ENCODE data around the gene HYOU1.

DNA sequence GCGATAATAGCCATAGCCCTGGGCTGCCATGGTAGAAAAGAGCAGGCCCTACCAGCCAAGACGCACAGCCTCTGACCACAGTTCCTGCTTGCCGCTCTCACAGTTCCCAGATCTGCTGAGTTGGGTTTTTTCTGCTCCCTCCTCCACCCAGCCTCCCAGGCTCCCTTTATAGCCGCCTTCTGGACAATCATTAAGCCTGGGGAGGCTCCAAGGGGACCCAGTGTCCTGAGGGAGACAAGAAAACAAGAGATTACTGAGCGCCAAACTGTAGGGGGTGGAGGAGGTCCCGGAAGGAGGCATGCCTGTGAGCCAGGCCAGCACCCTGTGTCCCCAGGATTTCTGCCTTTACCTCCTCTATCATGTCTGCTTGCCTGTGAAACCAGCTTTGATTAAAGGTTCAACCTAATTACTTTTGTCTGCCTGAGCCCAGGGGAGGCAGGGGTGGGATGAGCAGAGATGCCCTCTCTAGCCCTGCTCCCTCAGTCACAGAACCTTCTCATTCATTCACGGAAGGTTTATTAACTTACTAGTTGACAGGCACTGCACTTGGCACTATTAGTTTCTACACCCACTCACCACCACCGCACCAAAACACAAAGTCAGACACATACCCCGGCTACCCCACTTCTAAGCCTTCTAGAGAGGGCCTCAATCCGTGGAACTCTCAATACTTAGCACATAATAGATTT, 27.5 kb downstream of the HYOU1 start:
- TF ChIP-seq, protein P1, sequence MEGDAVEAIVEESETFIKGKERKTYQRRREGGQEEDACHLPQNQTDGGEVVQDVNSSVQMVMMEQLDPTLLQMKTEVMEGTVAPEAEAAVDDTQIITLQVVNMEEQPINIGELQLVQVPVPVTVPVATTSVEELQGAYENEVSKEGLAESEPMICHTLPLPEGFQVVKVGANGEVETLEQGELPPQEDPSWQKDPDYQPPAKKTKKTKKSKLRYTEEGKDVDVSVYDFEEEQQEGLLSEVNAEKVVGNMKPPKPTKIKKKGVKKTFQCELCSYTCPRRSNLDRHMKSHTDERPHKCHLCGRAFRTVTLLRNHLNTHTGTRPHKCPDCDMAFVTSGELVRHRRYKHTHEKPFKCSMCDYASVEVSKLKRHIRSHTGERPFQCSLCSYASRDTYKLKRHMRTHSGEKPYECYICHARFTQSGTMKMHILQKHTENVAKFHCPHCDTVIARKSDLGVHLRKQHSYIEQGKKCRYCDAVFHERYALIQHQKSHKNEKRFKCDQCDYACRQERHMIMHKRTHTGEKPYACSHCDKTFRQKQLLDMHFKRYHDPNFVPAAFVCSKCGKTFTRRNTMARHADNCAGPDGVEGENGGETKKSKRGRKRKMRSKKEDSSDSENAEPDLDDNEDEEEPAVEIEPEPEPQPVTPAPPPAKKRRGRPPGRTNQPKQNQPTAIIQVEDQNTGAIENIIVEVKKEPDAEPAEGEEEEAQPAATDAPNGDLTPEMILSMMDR (conservative IDR thresholded peaks at IDR 0.05; ENCODE audit: low read depth in 2 of 2) = no peak
- no peak for TF ChIP-seq EZH2 (IDR thresholded peaks at IDR 0.05; ENCODE audit: low read depth, unreplicated experiment)
- TF ChIP-seq POLR2AphosphoS5 (IDR thresholded peaks at IDR 0.05; ENCODE audit: low read depth) = no peak
- no peak for TF ChIP-seq ZNF114 (CRISPR knock-in tag; IDR thresholded peaks at IDR 0.05)
- TF ChIP-seq, protein P2, sequence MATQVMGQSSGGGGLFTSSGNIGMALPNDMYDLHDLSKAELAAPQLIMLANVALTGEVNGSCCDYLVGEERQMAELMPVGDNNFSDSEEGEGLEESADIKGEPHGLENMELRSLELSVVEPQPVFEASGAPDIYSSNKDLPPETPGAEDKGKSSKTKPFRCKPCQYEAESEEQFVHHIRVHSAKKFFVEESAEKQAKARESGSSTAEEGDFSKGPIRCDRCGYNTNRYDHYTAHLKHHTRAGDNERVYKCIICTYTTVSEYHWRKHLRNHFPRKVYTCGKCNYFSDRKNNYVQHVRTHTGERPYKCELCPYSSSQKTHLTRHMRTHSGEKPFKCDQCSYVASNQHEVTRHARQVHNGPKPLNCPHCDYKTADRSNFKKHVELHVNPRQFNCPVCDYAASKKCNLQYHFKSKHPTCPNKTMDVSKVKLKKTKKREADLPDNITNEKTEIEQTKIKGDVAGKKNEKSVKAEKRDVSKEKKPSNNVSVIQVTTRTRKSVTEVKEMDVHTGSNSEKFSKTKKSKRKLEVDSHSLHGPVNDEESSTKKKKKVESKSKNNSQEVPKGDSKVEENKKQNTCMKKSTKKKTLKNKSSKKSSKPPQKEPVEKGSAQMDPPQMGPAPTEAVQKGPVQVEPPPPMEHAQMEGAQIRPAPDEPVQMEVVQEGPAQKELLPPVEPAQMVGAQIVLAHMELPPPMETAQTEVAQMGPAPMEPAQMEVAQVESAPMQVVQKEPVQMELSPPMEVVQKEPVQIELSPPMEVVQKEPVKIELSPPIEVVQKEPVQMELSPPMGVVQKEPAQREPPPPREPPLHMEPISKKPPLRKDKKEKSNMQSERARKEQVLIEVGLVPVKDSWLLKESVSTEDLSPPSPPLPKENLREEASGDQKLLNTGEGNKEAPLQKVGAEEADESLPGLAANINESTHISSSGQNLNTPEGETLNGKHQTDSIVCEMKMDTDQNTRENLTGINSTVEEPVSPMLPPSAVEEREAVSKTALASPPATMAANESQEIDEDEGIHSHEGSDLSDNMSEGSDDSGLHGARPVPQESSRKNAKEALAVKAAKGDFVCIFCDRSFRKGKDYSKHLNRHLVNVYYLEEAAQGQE (IDR thresholded peaks at IDR 0.05; ENCODE audit: unreplicated experiment) = no peak
